22Rv1 (cell line): ENCODE measurements around the gene CDC14A.
"Not testable (repeated sequence)": the region's sequence is repeated elsewhere in the genome, so short reads cannot be mapped to it uniquely, and the experiment has no call there.

Source experiments
- H3K27ac ChIP-seq: fragments of 450-650 bp; 2 replicates; pipeline ENCODE4 v1.5.1; 2017
- CTCF ChIP-seq: fragments of 450-650 bp; IDR thresholded peaks from 2 replicates; pipeline ENCODE4 v1.5.1; 2017; ENCODE audit warnings: mild to moderate bottlenecking
- ZFX ChIP-seq: fragments of 450-650 bp; IDR thresholded peaks from 2 replicates; pipeline ENCODE4 v1.6.1; 2017; ENCODE audit warnings: antibody characterized with exemption, borderline replicate concordance

CDC14A gene

GRCh38 chr1:100398648-100399047 lies 46.3 kb downstream of the CDC14A start:
- no peak overlapping the region for H3K27ac ChIP-seq
- TF ChIP-seq ZFX: no peak
- no peak for TF ChIP-seq CTCF

- H3K27ac ChIP-seq: no peak overlapping the region
- no peak for TF ChIP-seq ZFX
- TF ChIP-seq CTCF: no peak
Observed at GRCh38 chr1:100400404-100400803, 48.1 kb downstream of the CDC14A start.

GRCh38 chr1:100404821-100405220 lies 52.5 kb downstream of the CDC14A start:
- H3K27ac ChIP-seq: no peak overlapping the region
- TF ChIP-seq ZFX (no peak), CTCF (no peak)

GRCh38 chr1:100405902-100406301 lies 53.6 kb downstream of the CDC14A start:
- not testable (repeated sequence) for H3K27ac ChIP-seq

- H3K27ac ChIP-seq: not testable (repeated sequence)
Observed at GRCh38 chr1:100407390-100407789, 55.1 kb downstream of the CDC14A start.

GRCh38 chr1:100411019-100411418 lies 58.7 kb downstream of the CDC14A start:
- H3K27ac ChIP-seq: no peak overlapping the region
- no peak for TF ChIP-seq CTCF
- TF ChIP-seq ZFX: no peak

- H3K27ac ChIP-seq: no peak overlapping the region
- no peak for TF ChIP-seq CTCF
- no peak for TF ChIP-seq ZFX
Observed at GRCh38 chr1:100411574-100411973, 59.3 kb downstream of the CDC14A start.

GRCh38 chr1:100413035-100413434 lies 60.7 kb downstream of the CDC14A start:
- peak overlapping the region; percentile 46 for H3K27ac ChIP-seq
- TF ChIP-seq CTCF (no peak), ZFX (no peak)
